HG02970 (cell line): Measurements from ENCODE around the gene LNX2.

ENCODE experiments used
- ATAC-seq: cut with Tn5 transposase; IDR thresholded peaks from one replicate; pipeline ENCODE4 v1.9.1; 2021; ENCODE audit warnings: mild to moderate bottlenecking, moderate library complexity, moderate number of reproducible peaks; ENCODE audit not compliant: unreplicated experiment, low FRiP score

The LNX2 gene

GRCh38 chr13:27516103-27516502 is 104.2 kb downstream of the LNX2 start:
- no peak for ATAC-seq

- no peak for ATAC-seq
Measured at GRCh38 chr13:27510082-27510481, 110.2 kb downstream of the LNX2 start.

GRCh38 chr13:27508802-27509201 is 111.5 kb downstream of the LNX2 start:
- ATAC-seq: no peak

- ATAC-seq: no peak
Measured at GRCh38 chr13:27505792-27506191, 114.5 kb downstream of the LNX2 start.

- ATAC-seq: no peak
Measured at GRCh38 chr13:27504868-27505194, 115.5 kb downstream of the LNX2 start.

- no peak for ATAC-seq
Measured at GRCh38 chr13:27504128-27504867, 116.0 kb downstream of the LNX2 start.

- no peak for ATAC-seq
Measured at GRCh38 chr13:27500806-27501534, 119.4 kb downstream of the LNX2 start.

- no peak for ATAC-seq
Measured at GRCh38 chr13:27497563-27498230, 122.6 kb downstream of the LNX2 start.

- ATAC-seq: no peak
Measured at GRCh38 chr13:27496536-27497273, 123.6 kb downstream of the LNX2 start.

GRCh38 chr13:27496006-27496405 is 124.3 kb downstream of the LNX2 start:
- ATAC-seq: no peak
